PC-9 (cell line): Measurements from ENCODE around the gene LDAH.

Experiments
- EZH2 ChIP-seq: fragments of 200-600 bp; sonication (generic); IDR thresholded peaks from 2 replicates; pipeline ENCODE4 v1.8.0; 2017; ENCODE audit warnings: antibody characterized with exemption, low read depth
- TF ChIP-seq, protein P1 (sequence below): fragments of 200-600 bp; sonication (generic); conservative IDR thresholded peaks from 2 replicates; pipeline ENCODE4 v1.6.1; 2017; ENCODE audit warnings: mixed run types, antibody characterized with exemption, mild to moderate bottlenecking, moderate library complexity

DNA sequence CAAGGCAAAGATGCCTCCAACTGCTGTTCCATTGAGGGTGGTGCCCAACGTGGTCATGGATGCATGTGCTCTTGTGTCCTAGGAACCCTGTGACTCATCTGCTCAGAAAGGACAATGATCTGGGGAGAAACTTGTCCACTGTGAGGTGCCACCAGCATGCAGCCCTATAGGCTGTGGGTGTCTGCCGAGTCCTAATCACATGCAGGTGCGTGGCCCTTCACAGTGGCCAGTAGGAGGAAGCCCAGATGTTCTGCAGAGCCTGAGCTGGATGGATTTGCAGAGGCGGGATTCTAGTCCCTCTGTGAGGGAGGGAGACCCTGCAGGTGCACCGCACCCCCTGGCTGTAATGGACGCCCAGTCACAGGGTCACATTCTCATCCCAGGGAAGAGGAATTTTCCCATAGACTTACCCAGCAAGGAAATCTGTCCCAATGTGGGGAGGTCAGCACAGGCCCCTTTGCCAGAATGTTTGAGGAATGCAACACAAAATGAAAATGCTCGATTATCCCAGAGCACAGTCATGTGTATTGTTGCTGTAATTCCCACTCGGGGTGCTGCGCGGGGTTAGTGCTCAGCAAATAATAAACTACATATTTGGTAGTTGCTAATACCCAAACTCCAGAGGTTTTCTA, 142.0 kb downstream of the LDAH start:
- TF ChIP-seq, protein P1, sequence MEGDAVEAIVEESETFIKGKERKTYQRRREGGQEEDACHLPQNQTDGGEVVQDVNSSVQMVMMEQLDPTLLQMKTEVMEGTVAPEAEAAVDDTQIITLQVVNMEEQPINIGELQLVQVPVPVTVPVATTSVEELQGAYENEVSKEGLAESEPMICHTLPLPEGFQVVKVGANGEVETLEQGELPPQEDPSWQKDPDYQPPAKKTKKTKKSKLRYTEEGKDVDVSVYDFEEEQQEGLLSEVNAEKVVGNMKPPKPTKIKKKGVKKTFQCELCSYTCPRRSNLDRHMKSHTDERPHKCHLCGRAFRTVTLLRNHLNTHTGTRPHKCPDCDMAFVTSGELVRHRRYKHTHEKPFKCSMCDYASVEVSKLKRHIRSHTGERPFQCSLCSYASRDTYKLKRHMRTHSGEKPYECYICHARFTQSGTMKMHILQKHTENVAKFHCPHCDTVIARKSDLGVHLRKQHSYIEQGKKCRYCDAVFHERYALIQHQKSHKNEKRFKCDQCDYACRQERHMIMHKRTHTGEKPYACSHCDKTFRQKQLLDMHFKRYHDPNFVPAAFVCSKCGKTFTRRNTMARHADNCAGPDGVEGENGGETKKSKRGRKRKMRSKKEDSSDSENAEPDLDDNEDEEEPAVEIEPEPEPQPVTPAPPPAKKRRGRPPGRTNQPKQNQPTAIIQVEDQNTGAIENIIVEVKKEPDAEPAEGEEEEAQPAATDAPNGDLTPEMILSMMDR = no peak
- no peak for TF ChIP-seq EZH2
